GM13976 (cell line): ENCODE results near the gene MPP4.

Experiments
- DNase-seq: peaks from one replicate; pipeline ENCODE4 v3.0.0; 2012; ENCODE audit warnings: low spot score
- CTCF ChIP-seq: IDR thresholded peaks from 2 replicates; pipeline ENCODE4 v1.5.1; 2012; ENCODE audit warnings: borderline replicate concordance, mild to moderate bottlenecking; ENCODE audit not compliant: insufficient read depth; ENCODE audit errors: extremely low read depth, missing control alignments, control extremely low read depth
- in situ Hi-C: fragments of 300-500 bp; cut with MboI; formaldehyde crosslinking; loops from one replicate; pipeline ENCODE4 v1.12.0; 2022; ENCODE audit warnings: low sequenced_read_pairs, mixed read lengths, inconsistent platforms; ENCODE audit not compliant: unreplicated experiment

MPP4 gene

DNA sequence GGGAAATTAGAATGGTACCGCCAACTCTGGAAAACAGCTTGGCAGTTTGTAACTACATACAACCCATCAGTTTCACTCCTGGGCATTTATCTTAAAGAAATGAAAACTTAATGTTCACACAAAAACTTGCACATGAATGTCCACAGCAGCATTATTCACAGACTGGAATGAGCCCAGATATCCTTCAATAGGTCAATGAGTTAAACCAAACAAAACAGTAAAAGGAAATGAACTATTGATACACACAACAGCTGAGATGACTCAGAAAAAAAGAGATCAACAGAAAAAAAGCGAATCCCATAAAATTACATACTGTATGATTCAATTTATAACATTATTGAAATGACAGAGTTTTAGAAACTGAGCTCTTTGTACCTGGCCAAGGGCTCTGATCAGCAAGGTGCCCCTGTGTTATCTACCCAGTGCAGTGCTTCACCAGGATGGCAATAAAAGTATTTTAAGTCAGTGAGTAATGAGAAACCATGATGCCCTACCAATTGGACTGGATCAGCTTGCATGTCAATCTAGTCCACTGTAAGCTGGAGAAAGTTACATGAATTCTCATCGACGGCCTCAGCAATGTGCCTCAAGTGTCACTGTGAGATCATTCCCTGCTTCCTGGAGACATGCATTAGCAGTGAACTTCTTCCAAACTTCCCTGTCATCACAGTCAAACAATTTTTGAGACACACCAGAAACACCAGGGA lies 77.0 kb downstream of the MPP4 start:
- no peak for TF ChIP-seq CTCF
- no peak for DNase-seq
- in situ Hi-C loops = no loop called here

- peak; percentile 34 for DNase-seq
- TF ChIP-seq CTCF = no peak
- in situ Hi-C loops = no loop called here
Observed at GRCh38 chr2:201618744-201619662, 79.4 kb downstream of the MPP4 start.

DNA sequence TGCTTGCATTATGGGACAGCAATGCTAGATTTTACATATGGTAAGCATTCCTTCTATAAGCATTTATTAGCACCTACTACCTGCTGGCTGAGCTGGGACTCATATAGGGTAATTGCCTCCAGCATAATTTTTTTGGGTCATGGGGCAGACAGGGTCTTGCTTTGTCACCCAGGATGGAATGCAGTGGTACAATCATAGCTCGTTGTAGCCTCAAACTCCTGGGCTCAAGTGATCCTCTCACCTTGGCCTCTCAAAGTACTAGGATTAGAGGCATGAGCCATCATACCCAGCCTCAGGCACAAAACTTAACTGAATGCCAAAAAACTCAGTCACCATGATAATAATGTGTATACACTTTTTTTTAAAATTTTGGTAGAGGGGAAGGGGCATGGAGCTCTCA lies 90.4 kb downstream of the MPP4 start:
- in situ Hi-C loops = no loop called here
- no peak for DNase-seq
- TF ChIP-seq CTCF = no peak

DNA sequence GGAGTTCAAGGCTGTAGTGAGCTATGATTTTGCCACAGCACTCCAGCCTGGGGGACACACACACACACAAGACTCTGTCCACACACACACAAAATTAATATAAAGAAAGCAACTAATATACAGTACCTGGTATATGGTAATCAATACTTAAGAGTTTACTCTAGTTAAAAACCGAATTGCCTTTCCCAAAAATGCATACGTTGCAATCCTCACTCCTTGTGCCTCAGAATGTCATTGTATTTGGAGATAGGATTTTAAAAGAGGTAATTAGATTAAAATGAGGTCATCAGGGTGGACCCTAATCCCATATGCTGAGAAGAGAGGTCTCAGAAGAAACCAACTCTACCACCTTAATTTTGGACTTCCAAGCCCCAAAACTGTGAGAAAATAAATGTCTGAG lies 90.9 kb downstream of the MPP4 start:
- no peak for DNase-seq
- in situ Hi-C loops = no loop called here
- no peak for TF ChIP-seq CTCF

- in situ Hi-C loops = no loop called here
Observed at GRCh38 chr2:201600906-201601305, 97.5 kb downstream of the MPP4 start.

DNA sequence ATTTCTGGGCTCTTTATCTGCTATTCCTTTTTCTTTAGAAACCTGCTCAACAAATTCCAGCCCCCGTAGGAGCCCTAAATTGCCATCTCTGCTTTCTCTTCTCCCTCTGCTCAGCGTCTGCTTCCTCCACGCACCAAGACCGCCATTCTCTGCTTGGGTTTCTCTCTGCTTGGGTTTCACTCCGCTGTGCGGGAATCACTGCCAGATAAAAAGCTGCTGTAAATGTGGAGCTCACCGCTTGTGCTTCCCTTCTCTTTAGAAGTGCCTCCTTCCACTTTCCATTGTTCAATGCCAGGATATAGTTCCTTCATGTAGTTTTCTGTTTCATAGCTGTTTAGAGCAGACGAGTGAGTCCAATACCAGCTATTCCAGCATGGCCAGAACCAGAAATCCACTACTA lies 101.0 kb downstream of the MPP4 start:
- DNase-seq = no peak
- in situ Hi-C loops = no loop called here
- no peak for TF ChIP-seq CTCF

More at GRCh38 chr2:201600906-201601305, 97.5 kb downstream of the MPP4 start:
- TF ChIP-seq CTCF = no peak
- no peak for DNase-seq
